Stomach (tissue), 9 donors: ENCODE measurements around the gene FHAD1. TPM values are rescaled to one million over a fixed set of nuclear protein-coding genes. Genes with fewer than 3 reads are reported as not detected.
A peak's percentile ranks its signal among the peaks of the same experiment; 100 is the strongest.

Experiments used
- DNase-seq, 2 donors: peaks; one replicate each; pipeline versions ENCODE4 v3.0.0 to v3.0.0-alpha.2; 2013 to 2019
- H3K27ac ChIP-seq, 5 donors: fragments of 200-600 bp in 4 of 5; sonication (generic) in 4 of 5; one replicate each; pipeline ENCODE4 v1.5.1; 2013 to 2019; ENCODE audit warnings: mild to moderate bottlenecking in 1 of 5, moderate library complexity in 1 of 5
- H3K27me3 ChIP-seq, 3 donors: fragments of 200-600 bp; sonication (generic); one replicate each; pipeline ENCODE4 v1.5.1; 2017 to 2019; ENCODE audit warnings: mixed run types in 1 of 3
- H3K36me3 ChIP-seq, 4 donors: fragments of 200-600 bp; sonication (generic); 1 replicate in 3 of 4; 2 replicates in 1 of 4; pipeline ENCODE4 v1.5.1; 2016 to 2019
- H3K4me1 ChIP-seq, 4 donors: fragments of 200-600 bp; sonication (generic); one replicate each; pipeline ENCODE4 v1.5.1; 2016 to 2019
- H3K4me3 ChIP-seq, 4 donors: fragments of 200-600 bp; sonication (generic) in 3 of 4; one replicate each; pipeline ENCODE4 v1.5.1; 2016 to 2019; ENCODE audit warnings: mild to moderate bottlenecking in 1 of 4
- H3K9me3 ChIP-seq, 4 donors: fragments of 200-600 bp; sonication (generic); one replicate each; pipeline ENCODE4 v1.5.1; 2016 to 2019
- EP300 ChIP-seq: sonication (generic); formaldehyde crosslinking; IDR thresholded peaks from one replicate; pipeline ENCODE4 v1.6.1; 2017; ENCODE audit warnings: antibody characterized with exemption
- POLR2A ChIP-seq, 4 donors: fragments of 450-650 bp; IDR thresholded peaks; one replicate each; pipeline ENCODE4 v1.6.1; 2016; ENCODE audit warnings: antibody characterized with exemption in 4 of 4, control low read depth in 2 of 4, mild to moderate bottlenecking in 1 of 4, moderate library complexity in 1 of 4
- POLR2AphosphoS5 ChIP-seq, 3 donors: sonication (generic); formaldehyde crosslinking; IDR thresholded peaks; one replicate each; pipeline ENCODE4 v1.6.1; 2016; ENCODE audit warnings: antibody characterized with exemption in 3 of 3
- WGBS, 5 donors: extraction: QIAGEN DNeasy Blood & Tissue Kit in 3 of 5; methylation state at CpG; one replicate each; pipeline versions ENCODE4 v1.1.5 to v1.1.7; 2013 to 2018; 5-methylcytosine and 5-hydroxymethylcytosine counted together
- intact Hi-C: fragments of 100-400 bp; cut with DNase I; formaldehyde crosslinking; loops from one replicate; pipeline ENCODE4 v1.15.1; 2023; ENCODE audit warnings: low total_unique reads
- polyA plus RNA-seq, 3 donors: library from polyadenylated mRNA; stranded (reverse); fragments of 200-250 nt; gene quantifications; one replicate each; pipeline ENCODE4 v1.2.3, GENCODE V29; 2013
- total RNA-seq, 5 donors: library from RNA; depleted of rRNA; stranded (reverse); fragments of >200 nt; gene quantifications; one replicate each; pipeline versions ENCODE4 v1.1.0 to v1.2.3, GENCODE V29; 2014 to 2016
- TF ChIP-seq, protein P1 (sequence below), 7 experiments: fragments of 450-650 bp in 4 of 7; fragments of 200-600 bp in 3 of 7; sonication (generic) in 3 of 7; IDR thresholded peaks; one replicate each; pipeline ENCODE4 v1.5.1; 2016 to 2019; ENCODE audit warnings: antibody characterized with exemption in 7 of 7, control low read depth in 2 of 7, mild to moderate bottlenecking in 1 of 7
- donor health status: healthy with polysubstance abuse.
- donor health status: Bipolar disorder and iron deficiency.
- donor health status: healthy.

FHAD1 gene
- total and polyA plus RNA-seq, 8 donors: 0.38 to 5.1 (median 1.4) TPM; not detected in 2

DNA sequence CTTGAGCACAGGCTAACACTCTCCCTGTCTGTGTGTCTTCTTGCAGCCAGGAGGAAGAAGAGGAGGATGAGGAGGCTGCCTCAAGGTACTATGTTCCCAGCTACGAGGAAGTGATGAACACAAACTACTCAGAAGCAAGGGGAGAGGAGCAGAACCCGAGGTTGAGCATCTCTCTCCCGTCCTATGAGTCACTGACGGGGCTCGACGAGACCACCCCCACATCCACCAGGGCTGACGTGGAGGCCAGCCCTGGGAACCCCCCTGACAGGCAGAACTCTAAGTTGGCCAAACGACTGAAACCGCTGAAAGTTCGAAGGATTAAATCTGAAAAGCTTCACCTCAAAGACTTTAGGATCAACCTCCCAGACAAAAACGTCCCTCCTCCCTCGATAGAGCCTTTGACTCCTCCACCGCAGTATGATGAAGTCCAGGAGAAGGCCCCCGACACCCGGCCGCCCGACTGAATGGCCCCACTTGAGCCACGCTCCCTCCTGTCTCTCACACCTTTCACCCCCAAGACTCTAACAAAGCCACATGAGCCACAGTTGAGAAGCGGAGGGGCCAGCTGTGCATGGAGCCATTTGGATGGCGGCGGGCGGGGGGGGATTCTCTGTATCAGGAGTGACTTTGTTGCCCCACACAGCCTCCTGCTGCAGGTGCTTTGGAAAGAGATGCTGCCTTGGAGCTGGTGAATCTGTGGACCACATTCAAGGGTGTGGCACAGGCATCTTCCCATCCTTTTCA lies 27.6 kb upstream of the FHAD1 start:
- no peak for TF ChIP-seq POLR2A (IDR thresholded peaks at IDR 0.05)
- no peak for TF ChIP-seq EP300
- TF ChIP-seq POLR2AphosphoS5 (IDR thresholded peaks at IDR 0.05): no peak
- TF ChIP-seq, protein P1, sequence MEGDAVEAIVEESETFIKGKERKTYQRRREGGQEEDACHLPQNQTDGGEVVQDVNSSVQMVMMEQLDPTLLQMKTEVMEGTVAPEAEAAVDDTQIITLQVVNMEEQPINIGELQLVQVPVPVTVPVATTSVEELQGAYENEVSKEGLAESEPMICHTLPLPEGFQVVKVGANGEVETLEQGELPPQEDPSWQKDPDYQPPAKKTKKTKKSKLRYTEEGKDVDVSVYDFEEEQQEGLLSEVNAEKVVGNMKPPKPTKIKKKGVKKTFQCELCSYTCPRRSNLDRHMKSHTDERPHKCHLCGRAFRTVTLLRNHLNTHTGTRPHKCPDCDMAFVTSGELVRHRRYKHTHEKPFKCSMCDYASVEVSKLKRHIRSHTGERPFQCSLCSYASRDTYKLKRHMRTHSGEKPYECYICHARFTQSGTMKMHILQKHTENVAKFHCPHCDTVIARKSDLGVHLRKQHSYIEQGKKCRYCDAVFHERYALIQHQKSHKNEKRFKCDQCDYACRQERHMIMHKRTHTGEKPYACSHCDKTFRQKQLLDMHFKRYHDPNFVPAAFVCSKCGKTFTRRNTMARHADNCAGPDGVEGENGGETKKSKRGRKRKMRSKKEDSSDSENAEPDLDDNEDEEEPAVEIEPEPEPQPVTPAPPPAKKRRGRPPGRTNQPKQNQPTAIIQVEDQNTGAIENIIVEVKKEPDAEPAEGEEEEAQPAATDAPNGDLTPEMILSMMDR (IDR thresholded peaks at IDR 0.05): no peak
- peak overlapping the region in 1 of 5 donors; percentile 19 for H3K27ac ChIP-seq
- no peaks in the 10 kb centered on the region for H3K9me3 ChIP-seq
- peaks cover 12 to 35% (median 28%) of the 10 kb centered on the region in 4 donors for H3K36me3 ChIP-seq
- no peaks in the 10 kb centered on the region for H3K27me3 ChIP-seq
- peaks cover 8 to 70% (median 47%) of the 10 kb centered on the region in 4 donors for H3K4me1 ChIP-seq
- intact Hi-C loops: no loop called here
- DNase-seq: no peak
- 86 to 93% (median 89%) methylated on average over 18 to 22 of the region's 22 CpGs for WGBS, 5 donors
- no peak overlapping the region for H3K4me3 ChIP-seq

DNA sequence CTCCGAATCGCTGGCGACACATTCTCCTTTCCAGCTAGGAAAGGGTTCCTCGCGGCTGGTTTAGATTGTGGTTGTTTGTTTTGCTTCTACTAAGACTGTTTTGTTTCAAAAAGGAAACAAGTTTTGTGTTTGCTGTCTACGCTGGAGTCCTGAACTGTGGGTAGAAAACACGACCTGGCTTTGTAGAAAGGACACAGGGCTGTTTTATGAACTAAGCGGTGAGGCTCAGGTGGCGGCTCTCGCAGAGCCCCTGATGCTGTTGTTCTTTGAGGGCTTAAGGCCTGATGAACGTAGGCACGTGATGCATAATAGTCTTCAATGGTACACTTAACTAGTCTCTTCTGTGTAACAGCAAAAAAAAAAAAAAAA lies 27.0 kb upstream of the FHAD1 start:
- 55 to 74% (median 70%) methylated on average over 12 of the region's 12 CpGs for WGBS, 5 donors
- TF ChIP-seq POLR2AphosphoS5 (IDR thresholded peaks at IDR 0.05) (no peak), POLR2A (IDR thresholded peaks at IDR 0.05) (no peak), EP300 (no peak)
- TF ChIP-seq, protein P1 (IDR thresholded peaks at IDR 0.05): no peak
- peaks cover 12 to 29% (median 25%) of the 10 kb centered on the region in 4 donors for H3K36me3 ChIP-seq
- no peak overlapping the region for H3K27ac ChIP-seq
- intact Hi-C loops: no loop called here
- H3K4me3 ChIP-seq: no peak overlapping the region
- H3K4me1 ChIP-seq: peaks cover 3 to 69% (median 43%) of the 10 kb centered on the region in 4 donors
- no peak for DNase-seq
- H3K9me3 ChIP-seq: no peaks in the 10 kb centered on the region
- H3K27me3 ChIP-seq: no peaks in the 10 kb centered on the region

DNA sequence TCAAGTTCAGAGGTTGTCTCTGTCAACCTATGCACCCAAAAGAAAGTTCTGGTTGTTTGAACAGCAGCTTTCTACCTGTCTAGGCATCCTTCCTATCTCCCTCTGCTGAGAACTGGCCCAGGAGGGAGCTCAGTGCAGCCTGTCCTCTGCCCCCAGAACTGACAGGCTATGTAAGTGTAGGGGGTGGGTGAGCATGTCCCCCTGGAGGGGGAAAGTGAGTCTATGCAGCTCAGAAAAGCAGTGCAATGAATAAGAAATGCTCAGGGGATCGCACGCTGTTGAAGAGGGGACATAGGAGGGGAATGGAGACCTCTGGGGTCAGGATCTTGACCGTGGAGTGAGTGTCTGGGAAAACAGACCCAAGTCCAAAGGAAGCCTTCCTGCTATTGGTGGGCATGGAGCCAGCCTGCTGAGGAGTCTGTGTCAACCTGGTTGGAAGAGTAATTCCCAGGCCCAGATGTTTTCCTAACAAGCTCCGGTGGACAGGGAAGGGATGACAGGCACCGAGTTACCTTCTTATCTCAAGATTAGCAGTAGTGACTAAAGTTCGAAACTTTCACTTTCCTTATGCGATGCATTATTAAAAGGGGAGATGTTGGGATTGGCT lies 26.1 kb upstream of the FHAD1 start:
- H3K27ac ChIP-seq: peak overlapping the region in 2 of 5 donors; percentile 23 to 40
- peaks cover 0 to 69% (median 42%) of the 10 kb centered on the region in 4 donors for H3K4me1 ChIP-seq
- peak; percentile 49 to 57 for DNase-seq
- H3K27me3 ChIP-seq: no peaks in the 10 kb centered on the region
- H3K36me3 ChIP-seq: peaks cover 12 to 25% (median 18%) of the 10 kb centered on the region in 4 donors
- TF ChIP-seq EP300 (no peak), POLR2A (IDR thresholded peaks at IDR 0.05) (no peak), POLR2AphosphoS5 (IDR thresholded peaks at IDR 0.05) (peak in 1 of 3 donors; percentile 25)
- TF ChIP-seq, protein P1 (IDR thresholded peaks at IDR 0.05): no peak
- intact Hi-C loops: no loop called here
- no peak overlapping the region for H3K4me3 ChIP-seq
- H3K9me3 ChIP-seq: no peaks in the 10 kb centered on the region
- WGBS, 5 donors: 48 to 60% (median 55%) methylated on average over 7 of the region's 7 CpGs

DNA sequence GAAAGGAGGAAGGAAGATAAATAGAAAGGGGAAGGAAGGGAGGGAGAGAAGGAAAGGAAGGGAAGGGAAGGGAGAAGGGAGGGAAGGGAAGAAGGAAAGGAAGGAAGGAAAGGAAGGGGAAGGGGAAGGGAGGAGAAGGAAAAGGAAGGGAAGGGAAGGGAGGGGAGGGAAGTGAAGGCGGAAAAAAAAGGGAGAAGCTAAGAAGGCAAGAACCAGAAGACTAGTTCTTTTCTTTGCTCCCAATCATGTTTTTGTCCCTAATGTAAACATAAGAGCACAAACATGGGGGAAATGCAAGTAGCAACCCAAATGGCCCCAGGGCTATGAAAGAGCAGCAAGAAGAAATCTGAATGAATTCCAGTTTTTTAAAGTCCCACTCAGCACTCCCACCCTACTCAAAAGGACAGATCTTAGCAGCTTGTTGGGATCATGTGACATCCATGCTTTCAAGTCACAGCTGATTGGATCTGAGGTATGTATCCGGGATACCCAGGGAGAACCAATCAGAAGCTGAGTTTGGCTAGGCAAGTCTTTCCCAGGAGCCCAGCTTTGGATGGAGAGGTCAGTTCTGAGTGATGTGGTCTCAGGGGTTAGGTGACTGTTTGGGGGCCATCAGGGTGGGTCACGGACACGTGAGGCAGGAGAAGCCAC lies 24.2 kb upstream of the FHAD1 start:
- no peak overlapping the region for H3K4me3 ChIP-seq
- WGBS, 5 donors: 86 to 95% (median 91%) methylated on average over 4 of the region's 4 CpGs
- TF ChIP-seq POLR2A (IDR thresholded peaks at IDR 0.05) (no peak), EP300 (no peak), POLR2AphosphoS5 (IDR thresholded peaks at IDR 0.05) (no peak)
- TF ChIP-seq, protein P1 (IDR thresholded peaks at IDR 0.05): no peak
- H3K4me1 ChIP-seq: peaks cover 0 to 60% (median 35%) of the 10 kb centered on the region in 4 donors
- intact Hi-C loops: no loop called here
- H3K27ac ChIP-seq: no peak overlapping the region
- peaks cover 12 to 19% (median 16%) of the 10 kb centered on the region in 4 donors for H3K36me3 ChIP-seq
- H3K9me3 ChIP-seq: no peaks in the 10 kb centered on the region
- DNase-seq: no peak
- no peaks in the 10 kb centered on the region for H3K27me3 ChIP-seq
